Smooth muscle cell (in vitro differentiated cells): ENCODE data around the gene ZNF683. TPM values are rescaled to one million over a fixed set of nuclear protein-coding genes. Genes with fewer than 3 reads are reported as not detected.

Experiments
- DNase-seq: peaks from one replicate; lab custom pipeline; 2025; ENCODE audit not compliant: unreplicated experiment; lab: John Stamatoyannopoulos, UW
- H2AFZ ChIP-seq: fragments of 200-600 bp; sonication (generic); 2 replicates; pipeline ENCODE4 v1.6.0; 2016; ENCODE audit warnings: antibody characterized with exemption, low read depth, mild to moderate bottlenecking
- H3F3A ChIP-seq: fragments of 200-600 bp; sonication (generic); 2 replicates; pipeline ENCODE4 v1.6.0; 2017; ENCODE audit warnings: antibody characterized with exemption, low read depth
- H3K27ac ChIP-seq: fragments of 200-600 bp; sonication (generic); 2 replicates; pipeline ENCODE4 v1.5.1; 2016; ENCODE audit warnings: low read depth, mild to moderate bottlenecking
- H3K27me3 ChIP-seq: fragments of 200-600 bp; sonication (generic); 2 replicates; pipeline ENCODE4 v1.6.1; 2016; ENCODE audit warnings: low read depth, mild to moderate bottlenecking
- H3K36me3 ChIP-seq: fragments of 200-600 bp; sonication (generic); 2 replicates; pipeline ENCODE4 v1.5.1; 2016; ENCODE audit warnings: low read depth
- H3K4me1 ChIP-seq: fragments of 200-600 bp; sonication (generic); 2 replicates; pipeline ENCODE4 v1.5.1; 2016; ENCODE audit warnings: low read depth
- H3K4me2 ChIP-seq: fragments of 200-600 bp; sonication (generic); 2 replicates; pipeline ENCODE4 v1.6.0; 2016; ENCODE audit warnings: mild to moderate bottlenecking
- H3K4me3 ChIP-seq: fragments of 200-600 bp; sonication (generic); 2 replicates; pipeline ENCODE4 v1.5.1; 2016; ENCODE audit warnings: mild to moderate bottlenecking
- H3K79me2 ChIP-seq: fragments of 200-600 bp; sonication (generic); 2 replicates; pipeline ENCODE4 v1.6.0; 2016; ENCODE audit warnings: low read depth, mild to moderate bottlenecking
- H3K9ac ChIP-seq: fragments of 200-600 bp; sonication (generic); 2 replicates; pipeline ENCODE4 v1.6.0; 2016; ENCODE audit warnings: low read depth
- H3K9me3 ChIP-seq: fragments of 200-600 bp; sonication (generic); replicated peaks from 2 replicates; pipeline ENCODE4 v1.5.1; 2016; ENCODE audit warnings: low read depth
- H4K20me1 ChIP-seq: fragments of 200-600 bp; sonication (generic); 2 replicates; pipeline ENCODE4 v1.6.0; 2016; ENCODE audit warnings: low read depth
- CTCF ChIP-seq: fragments of 200-600 bp; sonication (generic); IDR thresholded peaks from 2 replicates; pipeline ENCODE4 v1.5.1; 2017; ENCODE audit warnings: borderline replicate concordance, mild to moderate bottlenecking, antibody characterized with exemption; ENCODE audit not compliant: insufficient read depth, poor library complexity, severe bottlenecking
- WGBS: methylation state at CpG from one replicate; pipeline ENCODE4 v1.1.7; 2016; ENCODE audit warnings: low lambda C conversion rate; 5-methylcytosine and 5-hydroxymethylcytosine counted together
- polyA plus RNA-seq: library from polyadenylated mRNA; unstranded; fragments of >200 nt; fragmentation: Nextera tagmentation; extraction: Ambion mirVana; gene quantifications from 2 replicates; pipeline ENCODE4 v1.2.1, GENCODE V29; 2016
- total RNA-seq: library from RNA; depleted of rRNA; stranded (reverse); fragments of >200 nt; gene quantifications from 2 replicates; pipeline ENCODE4 v1.2.3, GENCODE V29; 2014

The ZNF683 gene
- total and polyA plus RNA-seq, 2 experiments from 2014 or later: not detected

DNA sequence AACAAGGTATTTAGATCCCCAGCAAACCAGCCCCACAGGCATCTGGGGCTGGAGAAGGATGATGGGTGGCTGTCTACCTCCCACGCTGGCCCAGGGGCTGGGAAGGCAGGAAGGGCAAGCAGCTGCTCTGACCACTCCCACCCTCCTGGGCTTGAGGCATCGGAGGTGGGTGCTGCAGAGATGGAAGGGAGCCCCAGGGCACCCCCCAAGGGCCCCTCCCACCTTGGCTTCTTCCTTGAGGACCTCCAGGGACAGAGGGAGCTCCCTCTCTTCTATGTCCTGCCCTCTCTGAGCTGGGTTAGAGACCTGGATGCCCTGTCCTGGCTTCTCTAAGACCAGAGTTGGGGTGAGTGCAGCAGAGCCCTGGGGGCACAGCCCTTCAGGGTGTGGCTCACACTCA is 51.7 kb downstream of the ZNF683 start:
- H3K9me3 ChIP-seq: no peaks in the 10 kb centered on the region
- H4K20me1 ChIP-seq: no peaks in the 10 kb centered on the region
- no peaks in the 10 kb centered on the region for H3K36me3 ChIP-seq
- no peak for DNase-seq
- H3K4me3 ChIP-seq: no peak overlapping the region
- H3K27ac ChIP-seq: no peak overlapping the region
- H3K9ac ChIP-seq: no peak overlapping the region
- H2AFZ ChIP-seq: no peak overlapping the region
- peaks cover 6% of the 10 kb centered on the region for H3K4me1 ChIP-seq
- no peaks in the 10 kb centered on the region for H3F3A ChIP-seq
- no peak overlapping the region for H3K4me2 ChIP-seq
- no peak for TF ChIP-seq CTCF
- no peaks in the 10 kb centered on the region for H3K79me2 ChIP-seq
- 84% methylated on average over 2 of the region's 2 CpGs for WGBS
- H3K27me3 ChIP-seq: no peaks in the 10 kb centered on the region

GRCh38 chr1:26318338-26319064 is 54.0 kb downstream of the ZNF683 start:
- Histone ChIP-seq H4K20me1 (no peaks in the 10 kb centered on the region), H3K27ac (no peak overlapping the region), H3K79me2 (no peaks in the 10 kb centered on the region), H3K9ac (no peak overlapping the region), H3F3A (no peaks in the 10 kb centered on the region), H2AFZ (no peak overlapping the region), H3K4me2 (no peak overlapping the region), H3K36me3 (no peaks in the 10 kb centered on the region), H3K27me3 (no peaks in the 10 kb centered on the region), H3K9me3 (no peaks in the 10 kb centered on the region), H3K4me1 (peaks cover 6% of the 10 kb centered on the region), H3K4me3 (no peak overlapping the region)
- no peak for TF ChIP-seq CTCF
- DNase-seq: no peak
- 92% methylated on average over 9 of the region's 9 CpGs for WGBS

DNA sequence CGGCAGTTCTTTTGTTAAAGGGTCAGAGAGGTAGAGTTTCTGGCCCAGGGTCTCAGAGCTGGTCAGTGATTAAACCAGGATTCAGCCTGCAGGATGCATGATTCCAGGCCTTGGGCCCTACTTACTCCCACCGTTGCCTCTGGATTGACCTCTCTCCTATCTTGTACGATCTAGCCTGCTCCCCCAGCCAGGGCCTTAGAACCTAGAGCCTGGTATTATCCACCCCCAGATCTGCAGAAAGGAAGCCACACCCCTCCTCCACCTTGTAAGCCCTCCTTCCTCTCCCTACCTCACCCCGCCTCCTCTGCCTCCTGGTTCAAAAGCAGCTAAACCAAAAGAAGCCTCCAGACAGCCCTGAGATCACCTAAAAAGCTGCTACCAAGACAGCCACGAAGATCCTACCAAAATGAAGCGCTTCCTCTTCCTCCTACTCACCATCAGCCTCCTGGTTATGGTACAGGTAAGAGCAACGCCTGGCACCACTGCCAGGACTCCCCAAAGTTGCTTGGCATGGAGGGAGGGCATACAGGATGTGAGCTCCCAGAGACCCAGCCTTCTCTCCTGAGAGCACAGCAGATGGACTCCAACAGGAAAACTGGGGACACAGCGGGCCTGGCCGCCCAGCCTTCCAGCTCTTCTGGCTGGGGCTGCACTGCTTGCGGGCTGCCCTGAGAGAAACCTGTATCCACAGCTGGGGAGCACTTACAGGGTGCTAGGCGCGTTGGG is 54.8 kb downstream of the ZNF683 start, which contains the start of gene CD52:
TSS of gene CD52 (plus strand) at position 347 of the 726 bp plus-strand sequence. CDS start at position 407, 60 bp downstream.
- no peak within 1 kb of the TSS for H3K27ac ChIP-seq
- H2AFZ ChIP-seq: no peak within 1 kb of the TSS
- H3K4me3 ChIP-seq: no peak within 1 kb of the TSS
- peaks cover 6% of the 10 kb centered on the region for H3K4me1 ChIP-seq
- no peak for DNase-seq
- H4K20me1 ChIP-seq: no peaks in the 10 kb centered on the region
- TF ChIP-seq CTCF: no peak
- no peak within 1 kb of the TSS for H3K4me2 ChIP-seq
- H3K9ac ChIP-seq: no peak within 1 kb of the TSS
- H3K79me2 ChIP-seq: no peaks in the 10 kb centered on the region
- WGBS: 80% methylated on average over 12 of the region's 12 CpGs
- no peaks in the 10 kb centered on the region for H3K9me3 ChIP-seq
- no peaks in the 10 kb centered on the region for H3K27me3 ChIP-seq
- H3K36me3 ChIP-seq: no peaks in the 10 kb centered on the region
- no peaks in the 10 kb centered on the region for H3F3A ChIP-seq

DNA sequence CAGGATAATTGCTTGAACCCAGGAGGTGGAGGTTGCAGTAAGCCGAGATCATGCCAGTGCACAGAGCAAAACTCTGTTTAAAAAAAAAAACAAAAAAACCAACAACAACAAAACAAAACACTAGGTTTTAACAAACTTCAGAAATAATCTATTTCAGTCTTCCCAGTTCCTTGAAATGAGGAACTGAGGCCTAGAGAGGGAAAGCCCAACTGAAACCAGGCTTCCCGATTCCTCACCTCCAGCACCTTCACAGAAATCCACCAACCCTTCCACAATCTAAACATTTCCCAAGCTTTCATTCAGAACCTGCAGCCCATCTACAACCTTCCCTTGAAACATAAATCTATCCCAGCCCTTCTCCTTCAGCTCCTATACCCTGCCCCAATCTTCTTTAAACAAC is 55.4 kb downstream of the ZNF683 start:
- WGBS: 94% methylated on average over 2 of the region's 2 CpGs

More for the DNA sequence above, 55.4 kb downstream of the ZNF683 start:
- Histone ChIP-seq H2AFZ (no peak overlapping the region), H3K36me3 (no peaks in the 10 kb centered on the region), H3K79me2 (no peaks in the 10 kb centered on the region), H3K9me3 (no peaks in the 10 kb centered on the region), H4K20me1 (no peaks in the 10 kb centered on the region), H3K27ac (no peak overlapping the region), H3K4me1 (peaks cover 6% of the 10 kb centered on the region), H3K4me3 (no peak overlapping the region), H3K9ac (no peak overlapping the region), H3K4me2 (no peak overlapping the region), H3K27me3 (no peaks in the 10 kb centered on the region), H3F3A (no peaks in the 10 kb centered on the region)
- TF ChIP-seq CTCF: no peak
- DNase-seq: no peak
